ENCODE results near the gene MYB.

Gene MYB

GRCh38 chr6:135189344-135189743 lies 8.2 kb downstream of the MYB start:
- DNase-seq, result no peak

GRCh38 chr6:135191508-135192255 lies 10.6 kb downstream of the MYB start:
- no peak for DNase-seq

- no peak for DNase-seq
These were observed 11.4 kb downstream of the MYB start for GRCh38 chr6:135192256-135193174.

GRCh38 chr6:135193221-135193620 lies 12.1 kb downstream of the MYB start:
- DNase-seq, result no peak

GRCh38 chr6:135195041-135195440 lies 13.9 kb downstream of the MYB start:
- no peak for DNase-seq

- no peak for DNase-seq
These were observed 14.4 kb downstream of the MYB start for GRCh38 chr6:135195522-135195921.

GRCh38 chr6:135196739-135197510 lies 15.8 kb downstream of the MYB start:
- no peak for DNase-seq

GRCh38 chr6:135202836-135203235 lies 21.7 kb downstream of the MYB start:
- DNase-seq, result no peak

- DNase-seq, result no peak
These were observed 23.8 kb downstream of the MYB start for GRCh38 chr6:135204951-135205350.

GRCh38 chr6:135209803-135210202 lies 28.7 kb downstream of the MYB start:
- no peak for DNase-seq

GRCh38 chr6:135210632-135211305 lies 29.7 kb downstream of the MYB start:
- no peak for DNase-seq

GRCh38 chr6:135211306-135211702 lies 30.2 kb downstream of the MYB start:
- no peak for DNase-seq

- DNase-seq, result no peak
These were observed 31.1 kb downstream of the MYB start for GRCh38 chr6:135212020-135212806.

GRCh38 chr6:135212935-135213334 lies 31.8 kb downstream of the MYB start:
- no peak for DNase-seq

GRCh38 chr6:135213616-135214015 lies 32.5 kb downstream of the MYB start:
- DNase-seq, result no peak

GRCh38 chr6:135215160-135215559 lies 34.1 kb downstream of the MYB start:
- DNase-seq, result no peak

GRCh38 chr6:135215563-135215962 lies 34.5 kb downstream of the MYB start:
- no peak for DNase-seq

GRCh38 chr6:135217663-135218062 lies 36.6 kb downstream of the MYB start:
- DNase-seq, result no peak

GRCh38 chr6:135219346-135219745 lies 38.2 kb downstream of the MYB start:
- DNase-seq, result no peak

GRCh38 chr6:135221042-135221441 lies 39.9 kb downstream of the MYB start:
- no peak for DNase-seq

- no peak for DNase-seq
These were observed 40.4 kb downstream of the MYB start for GRCh38 chr6:135221505-135221904.

GRCh38 chr6:135222623-135223022 lies 41.5 kb downstream of the MYB start:
- DNase-seq, result no peak
